IPS DF 6.9 (cell line): ENCODE measurements around the gene LEF1.

Experiments
- DNase-seq: peaks from one replicate; pipeline ENCODE4 v3.0.0-alpha.2; 2013; ENCODE audit warnings: low read depth, low spot score
- H3K27ac ChIP-seq: one replicate; pipeline ENCODE4 v1.5.1; 2013; ENCODE audit warnings: low read length, control low read depth
- H3K27me3 ChIP-seq: 2 replicates; pipeline ENCODE4 v1.6.1; 2013; ENCODE audit warnings: mild to moderate bottlenecking, low read length; ENCODE audit not compliant: control insufficient read depth, insufficient read depth
- H3K36me3 ChIP-seq: 2 replicates; pipeline ENCODE4 v1.6.1; 2013; ENCODE audit warnings: low read length; ENCODE audit not compliant: control insufficient read depth, insufficient read depth
- H3K4me1 ChIP-seq: 2 replicates; pipeline ENCODE4 v1.6.1; 2013; ENCODE audit warnings: low read length; ENCODE audit not compliant: control insufficient read depth, insufficient read depth
- H3K4me3 ChIP-seq: 2 replicates; pipeline ENCODE4 v1.5.1; 2013; ENCODE audit warnings: mild to moderate bottlenecking, low read length
- H3K9me3 ChIP-seq: 2 replicates; pipeline ENCODE4 v1.6.1; 2013; ENCODE audit warnings: low read length, inconsistent platforms; ENCODE audit not compliant: control insufficient read depth, insufficient read depth
- WGBS: extraction: QIAGEN DNeasy Blood & Tissue Kit; methylation state at CpG from one replicate; pipeline ENCODE4 v1.1.7; 2013; ENCODE audit warnings: mixed read lengths, missing lambda C conversion rate; ENCODE audit not compliant: insufficient read length, insufficient coverage; 5-methylcytosine and 5-hydroxymethylcytosine counted together

LEF1 gene

GRCh38 chr4:108100827-108101226 lies 67.9 kb downstream of the LEF1 start:
- H3K36me3 ChIP-seq, result no peaks in the 10 kb centered on the region
- no CpG with 5 or more reads among the region's 1 CpG for WGBS
- DNase-seq, result no peak
- H3K9me3 ChIP-seq, result no peaks in the 10 kb centered on the region
- H3K4me3 ChIP-seq, result no peak overlapping the region
- no peak overlapping the region for H3K27ac ChIP-seq
- no peaks in the 10 kb centered on the region for H3K4me1 ChIP-seq
- H3K27me3 ChIP-seq, result no peaks in the 10 kb centered on the region

- Histone ChIP-seq H3K36me3 (no peaks in the 10 kb centered on the region), H3K27ac (no peak overlapping the region), H3K9me3 (no peaks in the 10 kb centered on the region), H3K4me3 (no peak overlapping the region), H3K4me1 (no peaks in the 10 kb centered on the region), H3K27me3 (no peaks in the 10 kb centered on the region)
- no CpG with 5 or more reads among the region's 1 CpG for WGBS
- no peak for DNase-seq
Measured at GRCh38 chr4:108099838-108100237, 68.9 kb downstream of the LEF1 start.

GRCh38 chr4:108097990-108098553 lies 70.7 kb downstream of the LEF1 start:
- H3K36me3 ChIP-seq, result no peaks in the 10 kb centered on the region
- DNase-seq, result no peak
- no peaks in the 10 kb centered on the region for H3K27me3 ChIP-seq
- no peak overlapping the region for H3K27ac ChIP-seq
- H3K4me1 ChIP-seq, result no peaks in the 10 kb centered on the region
- no peak overlapping the region for H3K4me3 ChIP-seq
- H3K9me3 ChIP-seq, result no peaks in the 10 kb centered on the region
- WGBS, result no CpG with 5 or more reads among the region's 5 CpGs

DNA sequence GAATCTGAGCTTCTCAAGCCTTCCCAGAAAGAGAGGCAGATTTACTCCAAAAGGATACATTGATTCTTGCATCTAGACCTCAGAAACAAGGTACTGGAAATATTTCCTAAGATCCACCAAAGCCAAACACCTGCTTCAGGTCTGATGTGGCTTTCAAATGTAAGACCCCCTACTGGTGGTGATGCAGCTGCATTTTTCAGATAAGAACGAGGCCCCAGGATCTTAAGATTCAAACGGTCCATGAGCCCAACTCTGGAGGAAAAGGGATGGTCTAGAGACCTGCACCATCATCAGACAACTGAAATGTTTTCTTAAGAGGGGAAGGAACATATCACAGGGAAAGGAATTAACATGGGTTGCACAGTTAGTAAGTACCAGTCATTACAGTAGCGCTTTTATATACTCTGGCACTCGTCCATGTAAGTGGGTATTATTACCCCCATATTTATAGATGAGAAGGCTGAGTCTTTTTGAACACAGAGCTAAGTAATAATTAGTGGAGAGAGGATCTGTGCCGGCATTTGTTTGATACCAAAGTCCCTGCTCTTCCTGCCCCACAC lies 73.7 kb downstream of the LEF1 start:
- DNase-seq, result no peak
- Histone ChIP-seq H3K27me3 (no peaks in the 10 kb centered on the region), H3K4me1 (no peaks in the 10 kb centered on the region), H3K27ac (no peak overlapping the region), H3K4me3 (no peak overlapping the region), H3K36me3 (no peaks in the 10 kb centered on the region), H3K9me3 (no peaks in the 10 kb centered on the region)
- WGBS, result no CpG with 5 or more reads among the region's 5 CpGs

DNA sequence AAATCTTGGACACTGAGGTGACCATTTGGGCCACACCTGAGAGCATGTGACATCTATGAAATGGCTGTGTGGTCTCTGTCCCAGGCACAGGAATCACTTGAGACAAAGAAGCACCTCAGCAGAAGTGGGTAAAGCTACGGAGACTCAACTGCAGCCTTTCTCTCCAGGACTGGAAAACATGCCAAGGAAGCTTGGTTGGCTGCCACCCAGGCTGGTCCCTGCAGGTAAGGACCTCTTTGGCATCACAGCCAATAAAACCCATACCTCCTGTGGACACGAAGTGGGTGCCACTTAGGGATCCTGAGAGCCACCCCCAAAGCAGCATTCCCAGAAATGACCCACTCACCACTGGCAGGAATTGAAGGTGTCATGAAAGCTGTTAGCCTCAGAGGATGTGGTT lies 74.6 kb downstream of the LEF1 start:
- WGBS, result no CpG with 5 or more reads among the region's 2 CpGs
- no peaks in the 10 kb centered on the region for H3K9me3 ChIP-seq
- no peak overlapping the region for H3K27ac ChIP-seq
- H3K4me3 ChIP-seq, result no peak overlapping the region
- no peaks in the 10 kb centered on the region for H3K4me1 ChIP-seq
- DNase-seq, result no peak
- no peaks in the 10 kb centered on the region for H3K27me3 ChIP-seq
- no peaks in the 10 kb centered on the region for H3K36me3 ChIP-seq

DNA sequence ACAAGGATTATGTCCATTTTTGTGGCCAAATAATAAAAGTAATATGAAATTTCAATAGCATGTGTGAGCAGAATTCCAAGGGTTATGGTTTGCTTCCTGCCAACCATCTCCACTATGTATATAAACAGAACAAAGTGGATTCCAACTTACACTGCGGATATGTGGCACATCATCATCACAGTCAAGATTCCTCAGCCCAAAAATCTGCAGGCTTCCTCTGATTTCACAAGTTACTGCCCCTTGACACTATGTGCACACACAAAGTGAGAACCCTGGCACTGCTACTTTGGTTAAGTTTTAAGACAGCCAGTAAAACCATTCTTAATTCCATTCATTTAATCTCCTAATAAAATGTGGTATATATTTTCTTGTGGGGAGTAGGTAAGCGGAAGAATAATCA lies 76.4 kb downstream of the LEF1 start:
- Histone ChIP-seq H3K27me3 (no peaks in the 10 kb centered on the region), H3K27ac (no peak overlapping the region), H3K4me3 (no peak overlapping the region), H3K36me3 (no peaks in the 10 kb centered on the region), H3K9me3 (no peaks in the 10 kb centered on the region), H3K4me1 (no peaks in the 10 kb centered on the region)
- no CpG with 5 or more reads among the region's 2 CpGs for WGBS
- DNase-seq, result no peak

- no peak for DNase-seq
- H3K4me1 ChIP-seq, result no peaks in the 10 kb centered on the region
- H3K36me3 ChIP-seq, result no peaks in the 10 kb centered on the region
- H3K27ac ChIP-seq, result no peak overlapping the region
- no peak overlapping the region for H3K4me3 ChIP-seq
- no CpG with 5 or more reads among the region's 6 CpGs for WGBS
- H3K9me3 ChIP-seq, result no peaks in the 10 kb centered on the region
- no peaks in the 10 kb centered on the region for H3K27me3 ChIP-seq
Measured at GRCh38 chr4:108087293-108087967, 81.3 kb downstream of the LEF1 start.

DNA sequence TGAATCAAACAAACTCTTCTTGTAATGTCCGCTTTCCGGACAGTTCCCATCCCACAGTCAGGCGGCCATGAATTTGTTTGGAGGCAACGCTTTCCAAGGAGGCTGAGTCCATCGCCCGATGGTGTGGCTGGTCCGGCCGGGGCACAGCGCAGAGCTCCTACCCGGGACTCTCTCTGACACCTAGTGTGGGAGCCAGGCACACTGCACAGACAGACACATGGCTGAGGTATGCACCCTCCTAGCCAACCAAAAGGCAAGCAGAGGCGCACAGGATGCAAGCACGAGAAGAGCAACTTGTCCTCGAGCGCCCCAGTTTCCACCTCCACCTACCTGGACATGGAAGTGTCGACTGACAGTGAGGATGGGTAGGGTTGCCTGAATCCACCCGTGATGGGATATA lies 87.5 kb downstream of the LEF1 start:
- H3K27me3 ChIP-seq, result no peaks in the 10 kb centered on the region
- H3K27ac ChIP-seq, result no peak overlapping the region
- no peaks in the 10 kb centered on the region for H3K36me3 ChIP-seq
- no CpG with 5 or more reads among the region's 16 CpGs for WGBS
- no peaks in the 10 kb centered on the region for H3K4me1 ChIP-seq
- DNase-seq, result no peak
- H3K9me3 ChIP-seq, result no peaks in the 10 kb centered on the region
- H3K4me3 ChIP-seq, result no peak overlapping the region

DNA sequence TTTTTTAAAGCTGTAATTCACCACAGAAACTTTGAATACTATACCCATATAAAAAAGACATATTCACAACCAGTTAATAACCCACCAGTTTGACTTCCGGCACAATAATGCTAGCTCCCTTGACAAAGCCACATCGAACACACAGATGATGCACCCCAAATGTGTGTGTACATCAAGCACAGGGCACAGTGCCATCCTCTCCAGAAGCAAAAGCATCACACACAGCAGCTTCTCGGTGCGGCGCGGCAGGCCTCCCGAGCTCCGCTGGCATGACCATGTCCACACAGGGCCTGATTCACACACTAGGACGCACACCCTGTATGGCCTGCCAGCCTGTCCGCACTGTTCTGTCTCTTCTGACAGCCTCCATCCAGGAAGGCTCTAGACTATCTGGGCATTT lies 88.0 kb downstream of the LEF1 start:
- Histone ChIP-seq H3K4me1 (no peaks in the 10 kb centered on the region), H3K36me3 (no peaks in the 10 kb centered on the region), H3K4me3 (no peak overlapping the region), H3K27ac (no peak overlapping the region), H3K27me3 (no peaks in the 10 kb centered on the region), H3K9me3 (no peaks in the 10 kb centered on the region)
- no CpG with 5 or more reads among the region's 10 CpGs for WGBS
- DNase-seq, result no peak

- H3K36me3 ChIP-seq, result no peaks in the 10 kb centered on the region
- H3K4me1 ChIP-seq, result no peaks in the 10 kb centered on the region
- WGBS, result no CpG with 5 or more reads among the region's 5 CpGs
- no peaks in the 10 kb centered on the region for H3K27me3 ChIP-seq
- no peaks in the 10 kb centered on the region for H3K9me3 ChIP-seq
- H3K27ac ChIP-seq, result no peak overlapping the region
- no peak for DNase-seq
- no peak overlapping the region for H3K4me3 ChIP-seq
Measured at GRCh38 chr4:108078024-108078733, 90.6 kb downstream of the LEF1 start.
